IPS-NIHi11 (cell line): ENCODE measurements around the gene DDX54.
"Not testable (repeated sequence)": the region's sequence is repeated elsewhere in the genome, so short reads cannot be mapped to it uniquely, and the experiment has no call there.

Source experiments
- DNase-seq: peaks from one replicate; pipeline ENCODE4 v3.0.0; 2012; ENCODE audit warnings: mixed read lengths, low spot score

The DDX54 gene

DNA sequence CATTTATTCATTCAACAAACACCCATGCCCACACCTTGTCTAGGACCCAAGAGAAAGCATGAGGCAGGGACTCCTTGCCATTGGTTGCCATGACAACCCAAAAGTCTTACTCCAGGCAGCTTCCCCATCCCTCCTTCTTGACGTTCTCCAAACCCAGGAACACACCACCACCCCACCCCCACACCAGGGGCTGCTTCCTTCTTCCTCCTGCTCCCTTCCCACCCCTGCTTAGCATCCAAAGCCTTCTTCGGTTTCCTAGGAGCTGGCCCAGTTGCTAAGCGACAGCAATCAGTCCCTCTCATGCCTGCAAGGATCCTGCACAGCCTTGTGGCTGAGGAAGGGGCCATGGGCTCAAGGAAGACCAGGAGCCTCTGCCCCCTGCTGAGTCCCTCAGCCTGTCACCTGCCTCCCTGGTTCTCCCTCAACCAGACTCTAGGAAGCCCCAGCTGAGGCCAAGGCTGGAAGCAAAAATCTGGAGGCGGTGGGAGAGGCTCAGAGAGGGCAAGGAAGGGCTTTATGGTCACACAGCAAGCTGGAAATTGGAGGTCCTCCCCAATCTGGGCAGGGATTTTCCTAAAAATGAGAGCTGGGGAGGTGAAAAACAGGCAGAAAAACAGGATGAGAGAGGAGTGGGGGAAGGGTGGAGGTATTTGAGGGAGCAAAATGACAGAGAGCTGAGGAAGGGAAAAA lies 65.2 kb downstream of the DDX54 start:
- DNase-seq = peak; percentile 52

DNA sequence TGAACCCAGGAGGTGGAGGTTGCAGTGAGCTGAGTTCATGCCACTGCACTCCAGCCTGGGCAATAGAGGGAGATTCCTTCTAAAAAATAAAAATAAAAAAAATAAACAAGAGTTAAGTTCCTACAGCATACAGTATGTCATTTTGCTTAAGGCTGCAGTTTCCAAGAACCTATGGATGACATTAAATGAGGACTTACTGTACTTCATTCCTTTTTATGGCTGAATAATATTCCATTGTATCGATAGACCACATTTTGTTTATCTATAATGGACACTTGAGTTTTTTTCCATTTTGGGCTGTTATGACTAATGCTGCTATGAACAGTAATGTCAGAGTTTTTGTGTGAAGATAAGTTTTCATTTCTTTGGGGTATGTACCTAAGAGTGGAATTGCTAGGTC lies 67.1 kb downstream of the DDX54 start:
- DNase-seq = no peak

DNA sequence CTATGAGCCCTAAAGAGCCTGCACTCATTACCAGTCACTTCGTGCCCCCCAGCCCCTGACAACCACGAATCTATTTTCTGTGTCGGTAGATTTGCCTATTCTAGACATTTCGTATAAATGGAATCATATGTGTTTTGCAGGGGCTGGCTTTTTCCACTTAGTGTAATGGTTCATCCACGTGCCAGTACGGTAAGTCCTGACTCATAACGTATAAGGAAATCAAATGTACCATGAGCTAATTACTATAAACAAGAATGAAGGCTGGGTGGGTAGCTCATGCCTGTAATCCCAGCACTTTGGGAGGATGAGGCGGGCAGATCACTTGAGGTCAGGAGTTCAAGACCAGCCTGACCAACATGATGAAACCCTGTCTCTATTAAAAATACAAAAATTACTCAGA lies 67.6 kb downstream of the DDX54 start:
- not testable (repeated sequence) for DNase-seq

DNA sequence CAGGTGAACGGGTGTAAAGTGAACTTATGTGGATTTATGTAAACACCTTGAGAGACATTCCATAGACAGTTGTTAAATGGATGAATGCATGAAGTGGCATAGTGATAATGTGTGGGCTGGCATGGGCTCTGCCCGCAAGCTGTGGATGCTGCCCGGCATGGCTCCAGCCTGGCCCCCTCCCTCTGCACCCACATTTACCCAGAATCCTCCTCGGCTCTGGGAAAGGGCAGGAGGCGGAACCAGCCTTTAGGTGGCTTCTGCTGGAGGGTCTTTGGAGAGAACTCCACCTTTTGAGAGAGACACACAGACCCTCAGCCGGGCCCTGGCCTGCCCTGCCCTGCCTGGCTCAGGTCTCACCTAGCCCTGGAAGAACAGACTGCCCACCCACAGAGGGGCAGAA lies 68.4 kb downstream of the DDX54 start:
- DNase-seq = no peak

DNA sequence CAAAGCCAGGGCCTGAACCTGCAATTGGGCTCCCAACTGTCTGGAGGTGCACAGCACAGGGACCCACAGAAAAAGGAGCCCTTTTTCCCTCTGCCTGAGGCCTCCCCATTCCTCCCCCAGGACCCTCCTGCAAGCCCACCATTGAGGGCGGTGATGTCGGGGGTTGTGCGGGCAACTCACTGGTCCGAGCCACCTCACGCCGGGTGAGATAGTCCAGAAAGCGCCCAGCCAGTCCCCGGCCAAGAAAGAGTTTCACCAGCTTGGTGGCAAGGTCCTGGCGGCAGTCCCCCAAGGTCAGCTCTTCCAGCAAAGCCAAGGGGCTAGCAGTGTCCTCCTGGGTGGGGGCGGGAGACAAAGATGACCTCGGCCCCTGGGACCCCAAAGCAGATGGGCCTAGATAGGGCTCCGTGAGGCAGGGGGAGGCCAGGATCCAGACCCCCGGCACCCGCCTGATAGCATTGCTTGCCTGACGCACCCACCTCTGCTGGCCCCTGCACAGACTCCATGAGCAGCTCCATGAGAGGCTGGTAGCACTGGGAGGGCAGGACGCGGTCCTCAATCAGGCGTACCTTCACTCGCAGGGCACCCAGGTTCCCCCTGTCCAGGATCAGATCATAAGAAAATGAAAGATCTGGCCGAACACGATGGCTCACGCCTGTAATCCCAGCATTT lies 69.7 kb downstream of the DDX54 start:
- DNase-seq = no peak

DNA sequence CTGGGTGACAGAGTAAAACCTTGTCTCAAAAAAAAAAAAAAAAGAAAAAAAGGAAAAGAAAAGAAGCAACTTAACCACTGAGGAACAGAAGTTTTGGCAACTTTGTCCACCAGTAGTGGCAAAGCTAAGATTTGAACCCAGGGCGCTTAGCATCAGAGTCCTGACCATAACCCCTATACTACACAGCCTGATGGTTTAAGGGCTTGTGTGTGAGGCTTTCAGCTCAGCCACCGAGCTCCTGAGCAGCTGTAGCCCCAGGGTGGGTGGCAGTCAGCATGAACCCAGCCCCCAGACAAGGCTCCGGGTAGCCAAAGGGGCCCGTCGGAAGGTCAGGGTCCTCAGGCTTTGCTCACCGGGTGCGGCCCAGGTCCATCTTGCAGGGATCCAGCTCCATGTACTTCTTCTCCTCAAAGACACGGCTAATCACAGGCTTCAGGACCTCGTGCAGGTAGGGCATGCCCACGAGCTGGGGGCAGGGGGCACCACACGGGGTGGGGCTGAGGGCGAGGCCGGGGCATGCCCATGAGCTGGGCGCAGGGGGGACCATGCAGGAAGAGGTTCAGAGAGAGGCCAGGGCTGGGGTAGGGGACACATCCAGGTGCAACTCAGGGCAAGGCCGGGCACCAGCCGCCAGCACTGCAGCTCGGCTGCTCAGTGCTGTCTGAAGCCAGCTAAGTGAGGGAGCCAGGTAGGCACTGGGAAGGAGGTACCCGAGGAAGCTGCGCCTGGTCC lies 70.7 kb downstream of the DDX54 start:
- no peak for DNase-seq

DNA sequence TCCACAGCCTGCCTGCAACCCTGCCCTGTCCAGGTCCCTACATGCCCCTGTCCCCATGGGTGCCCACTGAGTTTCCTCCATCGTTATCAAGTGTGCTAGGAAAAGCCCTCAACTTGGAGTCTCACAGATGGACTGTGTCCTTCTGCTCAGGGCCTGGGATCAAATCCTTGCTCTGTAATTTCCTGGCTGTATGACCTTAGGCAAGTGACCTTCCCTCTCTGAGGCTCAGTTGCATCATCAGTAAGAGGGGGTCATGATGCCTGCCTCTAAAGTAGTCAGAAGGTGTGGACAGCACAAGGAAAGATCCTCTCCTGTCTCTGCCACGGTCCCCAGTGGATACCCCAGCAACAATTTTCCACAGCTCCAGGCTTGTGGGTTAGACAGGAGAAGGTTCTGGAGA lies 71.9 kb downstream of the DDX54 start:
- no peak for DNase-seq

DNA sequence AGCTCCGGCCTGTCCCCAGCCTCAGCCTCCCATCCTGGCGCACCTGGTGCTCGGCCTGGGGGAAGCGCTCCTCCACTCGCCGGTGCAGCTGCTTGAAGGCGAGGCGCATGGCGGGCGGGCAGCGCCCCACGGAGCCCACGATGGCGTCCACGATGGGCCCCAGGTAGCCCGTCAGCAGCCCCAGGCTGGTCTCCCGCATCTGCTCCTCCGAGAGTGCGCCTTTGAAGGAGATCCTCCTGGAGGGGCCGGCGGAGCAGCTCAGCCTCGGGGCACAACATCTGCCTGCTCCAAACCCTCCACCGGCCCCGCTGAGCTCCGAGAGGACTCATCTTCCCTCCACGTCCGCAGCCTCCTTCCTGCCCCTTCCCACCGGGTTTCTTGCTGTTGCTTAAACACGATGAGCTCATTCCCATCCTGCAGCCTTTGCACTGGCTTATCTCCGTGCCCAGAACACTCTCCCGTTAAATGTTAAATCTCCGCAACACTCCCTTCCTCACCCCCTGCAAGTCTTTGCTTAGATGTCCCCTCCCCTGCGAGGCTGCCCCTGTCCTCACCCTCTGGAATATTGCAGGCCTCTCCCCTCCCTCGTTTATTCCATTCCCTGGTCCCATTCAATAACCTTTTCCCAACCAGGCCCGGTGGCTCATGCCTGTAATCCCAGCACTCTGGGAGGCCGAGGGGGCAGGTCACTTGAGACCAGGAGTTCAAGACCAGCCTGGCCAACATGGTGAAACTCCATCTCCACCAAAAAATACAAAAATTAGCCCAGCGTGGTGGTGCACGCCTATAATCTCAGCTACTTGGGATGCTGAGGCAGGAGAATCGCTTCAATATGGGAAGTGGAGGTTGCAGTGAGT lies 73.0 kb downstream of the DDX54 start:
- no peak for DNase-seq

DNA sequence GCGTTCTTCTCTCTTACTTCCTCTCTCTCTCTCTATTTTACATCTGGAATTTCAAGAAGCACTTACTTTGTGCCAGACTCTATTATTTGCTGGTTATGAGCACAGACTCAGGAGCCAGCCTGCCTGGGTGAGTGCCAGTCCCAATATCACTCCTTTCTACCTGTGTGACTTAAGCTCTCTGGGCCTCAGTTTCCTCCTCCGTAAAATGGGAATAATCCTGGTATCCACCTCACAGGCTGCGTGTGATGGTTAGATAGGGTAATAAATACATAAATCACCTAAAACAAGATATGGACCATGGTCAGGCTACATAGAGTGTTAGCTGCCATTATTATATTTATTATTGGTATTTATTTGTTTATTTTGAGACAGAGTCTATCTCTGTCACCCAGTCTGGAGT lies 74.0 kb downstream of the DDX54 start:
- DNase-seq = no peak

DNA sequence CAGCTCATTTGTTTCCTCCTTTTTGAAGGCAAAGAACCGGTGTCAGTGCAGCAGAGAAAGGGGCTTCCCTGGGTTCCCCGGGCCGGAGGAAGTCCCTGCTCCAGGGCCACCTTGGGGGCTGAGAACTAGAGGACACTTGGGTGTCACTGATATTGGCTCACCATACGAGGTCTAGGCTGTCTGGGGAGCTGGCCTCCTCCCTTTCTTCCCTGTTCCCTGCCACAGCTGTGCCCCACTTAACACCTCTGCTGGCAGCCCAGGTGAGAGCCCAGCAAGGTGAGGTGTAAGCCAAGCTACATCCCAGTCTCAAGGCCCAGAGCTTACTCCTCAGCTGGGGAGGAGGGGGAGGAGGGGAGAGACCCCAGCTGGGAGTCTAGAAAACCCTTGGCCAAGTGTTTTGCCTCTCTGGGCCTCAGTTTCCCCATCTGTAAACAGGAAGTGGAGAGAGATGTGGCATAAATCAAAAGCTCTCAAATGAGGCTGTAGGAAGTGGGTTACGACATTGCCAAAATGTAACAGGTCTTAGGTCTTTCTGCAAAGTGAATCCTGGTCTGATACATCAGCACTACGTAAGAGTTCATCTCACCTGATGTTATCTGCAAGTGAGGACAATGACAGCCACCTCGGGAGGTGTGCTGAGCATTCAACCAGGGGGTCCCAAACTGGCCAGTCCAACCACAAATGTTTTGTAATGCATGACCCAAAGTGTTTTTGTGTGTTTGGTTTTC lies 75.2 kb downstream of the DDX54 start:
- DNase-seq = no peak

DNA sequence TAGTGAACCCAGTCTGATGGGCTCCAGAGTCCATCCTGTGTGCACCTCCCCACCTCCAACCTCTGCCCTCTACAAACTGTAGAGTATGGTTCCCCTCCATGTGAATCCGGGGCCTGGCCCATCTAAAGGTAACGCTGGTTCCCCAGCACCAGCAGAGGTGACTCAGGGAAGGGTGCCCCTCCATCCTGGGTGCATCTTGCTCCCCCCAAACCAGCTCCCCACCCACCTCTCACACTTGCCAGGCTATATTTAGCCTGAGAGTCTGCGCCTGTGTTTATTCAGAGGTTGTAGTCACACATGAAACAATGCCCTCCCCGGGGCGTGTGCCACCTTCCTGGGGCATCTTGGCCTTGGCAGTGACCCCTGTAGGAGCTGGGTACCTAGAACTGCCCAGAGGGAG lies 75.9 kb downstream of the DDX54 start:
- no peak for DNase-seq

DNA sequence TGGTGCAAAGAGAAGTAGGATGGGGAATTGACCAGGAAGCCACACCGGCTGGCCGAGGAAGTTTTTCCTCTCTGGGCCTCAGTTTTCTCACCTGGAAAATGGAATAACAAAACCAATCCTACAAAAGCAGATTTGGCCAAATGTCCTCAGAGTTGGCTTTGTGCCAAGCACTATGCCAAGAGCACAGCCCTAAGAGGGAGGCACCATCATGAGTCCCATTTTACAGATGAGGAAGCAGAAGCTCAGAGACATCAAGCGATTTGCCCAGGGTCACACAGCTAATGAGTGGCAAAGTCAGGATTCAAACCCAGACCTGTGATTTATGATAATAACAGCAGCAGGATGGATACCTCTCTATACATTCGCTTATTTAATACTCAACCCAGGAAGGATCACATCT lies 77.0 kb downstream of the DDX54 start:
- no peak for DNase-seq
